ENCODE data around the gene CDH23. TPM values are rescaled to one million over a fixed set of nuclear protein-coding genes. Genes with fewer than 3 reads are reported as not detected.

CDH23 gene
- total and polyA plus RNA-seq, 2 experiments from 2014 or later = 0.08 TPM; not detected in 1

GRCh38 chr10:71659737-71660136 lies 263.0 kb downstream of the CDH23 start:
- no peaks in the 10 kb centered on the region for H3F3A ChIP-seq (ENCODE audit: insufficient read depth)
- no peak for DNase-seq
- no peak overlapping the region for H3K27ac ChIP-seq
- H2AFZ ChIP-seq = no peak overlapping the region
- no peaks in the 10 kb centered on the region for H3K4me1 ChIP-seq (ENCODE audit: insufficient read depth)
- H3K27me3 ChIP-seq (replicated peaks; ENCODE audit: insufficient read depth) = peaks cover 6% of the 10 kb centered on the region; the same call in 1 of the 2 replicates
- H3K9ac ChIP-seq = no peak overlapping the region
- H3K4me2 ChIP-seq (ENCODE audit: unreplicated experiment) = no peak overlapping the region
- 83 to 97% methylated on average over 5 to 10 of the region's 10 CpGs for WGBS, 2 experiments (ENCODE audit: low coverage in 1 of 2, low lambda C conversion rate in 2 of 2, missing lambda C conversion rate in 2 of 2)
- no peaks in the 10 kb centered on the region for H3K9me3 ChIP-seq (ENCODE audit: low read depth)
- in situ Hi-C loops (cut with MboI) = no loop called here
- no peaks in the 10 kb centered on the region for H3K9me2 ChIP-seq (ENCODE audit: insufficient read depth)
- no peaks in the 10 kb centered on the region for H3K36me3 ChIP-seq (ENCODE audit: low read depth)
- no peak overlapping the region for H3K4me3 ChIP-seq
- TF ChIP-seq EZH2 (IDR thresholded peaks at IDR 0.05; ENCODE audit: insufficient read depth, poor library complexity, severe bottlenecking) (no peak), EZH2phosphoT487 (IDR thresholded peaks at IDR 0.05; ENCODE audit: insufficient read depth, low read depth) (no peak)
- H3K79me2 ChIP-seq (ENCODE audit: insufficient read depth) = no peaks in the 10 kb centered on the region
- H4K20me1 ChIP-seq (ENCODE audit: insufficient read depth) = no peaks in the 10 kb centered on the region

DNA sequence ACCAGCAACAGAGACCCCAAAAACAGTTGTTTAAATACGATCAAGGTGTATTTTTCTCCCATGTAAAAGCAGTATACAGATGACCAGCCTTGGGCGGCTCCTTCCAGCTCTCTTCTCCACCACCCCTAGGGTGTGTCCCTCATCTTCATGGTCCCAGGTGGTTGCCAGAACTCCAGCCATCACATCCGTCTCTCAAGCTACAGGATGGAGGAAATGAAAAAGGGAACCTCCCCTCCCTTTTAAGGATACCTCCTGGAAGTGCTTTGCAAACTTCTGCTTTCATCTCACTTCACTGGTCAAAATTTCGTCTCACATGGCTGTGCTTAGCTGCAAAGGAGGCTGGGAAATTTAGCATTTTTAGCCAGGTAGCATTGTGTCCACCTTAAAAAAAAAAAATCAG lies 263.6 kb downstream of the CDH23 start:
- Histone ChIP-seq H3F3A (ENCODE audit: insufficient read depth) (no peaks in the 10 kb centered on the region), H3K9ac (no peak overlapping the region), H3K27ac (no peak overlapping the region), H2AFZ (no peak overlapping the region), H3K4me1 (ENCODE audit: insufficient read depth) (no peaks in the 10 kb centered on the region), H3K4me3 (no peak overlapping the region), H3K27me3 (replicated peaks; ENCODE audit: insufficient read depth) (peaks cover 6% of the 10 kb centered on the region; the same call in 1 of the 2 replicates), H3K9me2 (ENCODE audit: insufficient read depth) (no peaks in the 10 kb centered on the region), H4K20me1 (ENCODE audit: insufficient read depth) (no peaks in the 10 kb centered on the region), H3K79me2 (ENCODE audit: insufficient read depth) (no peaks in the 10 kb centered on the region), H3K9me3 (ENCODE audit: low read depth) (no peaks in the 10 kb centered on the region), H3K36me3 (ENCODE audit: low read depth) (no peaks in the 10 kb centered on the region), H3K4me2 (ENCODE audit: unreplicated experiment) (no peak overlapping the region)
- in situ Hi-C loops (cut with MboI) = no loop called here
- WGBS, 2 experiments (ENCODE audit: low coverage in 1 of 2, low lambda C conversion rate in 2 of 2, missing lambda C conversion rate in 2 of 2) = 49 to 51% methylated on average over 4 of the region's 4 CpGs
- TF ChIP-seq EZH2 (IDR thresholded peaks at IDR 0.05; ENCODE audit: insufficient read depth, poor library complexity, severe bottlenecking) (no peak), EZH2phosphoT487 (IDR thresholded peaks at IDR 0.05; ENCODE audit: insufficient read depth, low read depth) (no peak)
- no peak for DNase-seq

DNA sequence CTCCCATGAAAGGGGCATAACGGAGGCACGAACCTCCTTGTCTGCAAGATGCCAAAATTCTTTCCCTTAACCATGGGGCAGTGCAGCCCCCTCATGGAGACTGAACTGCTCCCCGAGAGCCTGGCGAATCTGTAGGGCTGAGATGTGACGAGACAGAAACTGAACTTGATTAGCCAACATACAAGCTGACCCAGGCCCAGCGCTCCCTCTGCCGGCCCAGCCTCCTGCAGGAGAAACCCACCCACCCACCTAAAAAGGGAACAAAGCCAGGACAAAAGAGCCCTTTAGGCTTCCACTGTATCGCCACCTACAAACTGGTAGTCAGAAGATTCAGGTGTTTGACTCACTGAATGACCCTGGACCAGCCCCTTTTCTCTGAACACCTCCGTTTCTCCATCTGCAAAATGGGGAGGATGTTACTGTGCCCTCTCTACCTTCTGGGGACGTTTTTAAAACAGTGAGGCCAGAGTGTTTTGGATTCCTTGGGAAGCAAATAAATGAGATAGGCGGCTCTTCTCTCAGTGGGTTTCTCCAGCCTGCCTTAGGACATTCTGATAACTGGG lies 264.4 kb downstream of the CDH23 start:
- peaks cover 6% of the 10 kb centered on the region; the same call in 1 of the 2 replicates for H3K27me3 ChIP-seq (replicated peaks; ENCODE audit: insufficient read depth)
- 57 to 65% methylated on average over 11 of the region's 11 CpGs for whole genome bisulfite sequencing, 2 experiments (ENCODE audit: low coverage in 1 of 2, low lambda C conversion rate in 2 of 2, missing lambda C conversion rate in 2 of 2)
- no peaks in the 10 kb centered on the region for H3K79me2 ChIP-seq (ENCODE audit: insufficient read depth)
- H3F3A ChIP-seq (ENCODE audit: insufficient read depth) = no peaks in the 10 kb centered on the region
- no peak overlapping the region for H2AFZ ChIP-seq
- H3K4me1 ChIP-seq (ENCODE audit: insufficient read depth) = no peaks in the 10 kb centered on the region
- no peak overlapping the region for H3K9ac ChIP-seq
- no peak overlapping the region for H3K4me2 ChIP-seq (ENCODE audit: unreplicated experiment)
- no peak for DNase-seq
- no peaks in the 10 kb centered on the region for H4K20me1 ChIP-seq (ENCODE audit: insufficient read depth)
- in situ Hi-C loops (cut with MboI) = no loop called here
- no peaks in the 10 kb centered on the region for H3K9me3 ChIP-seq (ENCODE audit: low read depth)
- no peak overlapping the region for H3K4me3 ChIP-seq
- H3K36me3 ChIP-seq (ENCODE audit: low read depth) = no peaks in the 10 kb centered on the region
- no peaks in the 10 kb centered on the region for H3K9me2 ChIP-seq (ENCODE audit: insufficient read depth)
- no peak for TF ChIP-seq EZH2phosphoT487 (IDR thresholded peaks at IDR 0.05; ENCODE audit: insufficient read depth, low read depth)
- TF ChIP-seq EZH2 (IDR thresholded peaks at IDR 0.05; ENCODE audit: insufficient read depth, poor library complexity, severe bottlenecking) = no peak
- no peak overlapping the region for H3K27ac ChIP-seq

- Histone ChIP-seq H3K9me3 (ENCODE audit: low read depth) (no peaks in the 10 kb centered on the region), H3K79me2 (ENCODE audit: insufficient read depth) (no peaks in the 10 kb centered on the region), H4K20me1 (ENCODE audit: insufficient read depth) (no peaks in the 10 kb centered on the region), H3K9me2 (ENCODE audit: insufficient read depth) (no peaks in the 10 kb centered on the region), H3K27ac (no peak overlapping the region), H3K36me3 (ENCODE audit: low read depth) (no peaks in the 10 kb centered on the region), H3K9ac (no peak overlapping the region), H3K4me2 (ENCODE audit: unreplicated experiment) (no peak overlapping the region), H3K27me3 (replicated peaks; ENCODE audit: insufficient read depth) (peaks cover 6% of the 10 kb centered on the region; the same call in 1 of the 2 replicates), H3K4me3 (no peak overlapping the region), H3K4me1 (ENCODE audit: insufficient read depth) (no peaks in the 10 kb centered on the region), H3F3A (ENCODE audit: insufficient read depth) (no peaks in the 10 kb centered on the region), H2AFZ (no peak overlapping the region)
- WGBS, 2 experiments (ENCODE audit: low coverage in 1 of 2, low lambda C conversion rate in 2 of 2, missing lambda C conversion rate in 2 of 2) = 71 to 72% methylated on average over 18 to 28 of the region's 28 CpGs
- no peak for TF ChIP-seq EZH2 (IDR thresholded peaks at IDR 0.05; ENCODE audit: insufficient read depth, poor library complexity, severe bottlenecking)
- TF ChIP-seq EZH2phosphoT487 (IDR thresholded peaks at IDR 0.05; ENCODE audit: insufficient read depth, low read depth) = no peak
- no peak for DNase-seq
- in situ Hi-C loops (cut with MboI) = no loop called here
Measured at GRCh38 chr10:71661779-71662336, 265.1 kb downstream of the CDH23 start.

Data from GM23248 (cell line).